HG03108 (cell line): ENCODE measurements around the gene INTU.
"Not testable (repeated sequence)": the region's sequence is repeated elsewhere in the genome, so short reads cannot be mapped to it uniquely, and the experiment has no call there.

ENCODE experiments used
- ATAC-seq: cut with Tn5 transposase; IDR thresholded peaks from one replicate; pipeline ENCODE4 v1.9.1; 2021; ENCODE audit warnings: moderate library complexity; ENCODE audit not compliant: unreplicated experiment

The INTU gene

DNA sequence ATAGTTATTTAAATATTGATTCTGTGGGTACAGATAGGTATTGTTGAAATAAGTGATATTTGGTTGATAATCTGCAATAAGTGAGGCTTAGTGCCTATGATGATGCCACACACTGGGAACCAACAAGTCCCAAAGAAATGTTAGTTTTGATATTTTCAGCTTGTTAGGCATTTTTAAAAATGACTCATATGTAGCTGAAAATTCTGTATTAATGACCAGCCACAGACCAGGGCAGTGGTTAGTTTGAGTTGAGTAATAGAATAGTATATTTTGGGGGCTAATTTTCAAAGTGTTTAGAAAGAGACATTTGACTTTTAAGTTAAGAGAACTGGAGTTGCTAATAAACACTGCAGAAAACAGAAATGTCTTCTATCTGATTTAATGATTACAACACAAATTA is 9.4 kb downstream of the INTU start:
- no peak for ATAC-seq

GRCh38 chr4:127643791-127644190 is 11.0 kb downstream of the INTU start:
- ATAC-seq = no peak

- no peak for ATAC-seq
These were observed 15.3 kb downstream of the INTU start for GRCh38 chr4:127648061-127648460.

DNA sequence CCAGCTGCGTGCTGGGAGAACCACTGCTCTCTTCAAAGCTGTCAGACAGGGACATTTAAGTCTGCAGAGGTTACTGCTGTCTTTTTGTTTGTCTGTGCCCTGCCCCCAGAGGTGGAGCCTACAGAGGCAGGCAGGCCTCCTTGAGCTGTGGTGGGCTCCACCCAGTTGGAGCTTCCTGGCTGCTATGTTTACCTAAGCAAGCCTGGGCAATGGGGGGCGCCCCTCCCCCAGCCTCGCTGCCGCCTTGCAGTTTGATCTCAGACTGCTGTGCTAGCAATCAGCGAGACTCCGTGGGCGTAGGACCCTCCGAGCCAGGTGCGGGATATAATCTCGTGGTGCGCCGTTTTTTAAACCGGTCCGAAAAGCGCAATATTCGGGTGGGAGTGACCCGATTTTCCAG is 22.8 kb downstream of the INTU start:
- not testable (repeated sequence) for ATAC-seq

GRCh38 chr4:127656047-127656680 is 23.4 kb downstream of the INTU start:
- ATAC-seq = no peak

DNA sequence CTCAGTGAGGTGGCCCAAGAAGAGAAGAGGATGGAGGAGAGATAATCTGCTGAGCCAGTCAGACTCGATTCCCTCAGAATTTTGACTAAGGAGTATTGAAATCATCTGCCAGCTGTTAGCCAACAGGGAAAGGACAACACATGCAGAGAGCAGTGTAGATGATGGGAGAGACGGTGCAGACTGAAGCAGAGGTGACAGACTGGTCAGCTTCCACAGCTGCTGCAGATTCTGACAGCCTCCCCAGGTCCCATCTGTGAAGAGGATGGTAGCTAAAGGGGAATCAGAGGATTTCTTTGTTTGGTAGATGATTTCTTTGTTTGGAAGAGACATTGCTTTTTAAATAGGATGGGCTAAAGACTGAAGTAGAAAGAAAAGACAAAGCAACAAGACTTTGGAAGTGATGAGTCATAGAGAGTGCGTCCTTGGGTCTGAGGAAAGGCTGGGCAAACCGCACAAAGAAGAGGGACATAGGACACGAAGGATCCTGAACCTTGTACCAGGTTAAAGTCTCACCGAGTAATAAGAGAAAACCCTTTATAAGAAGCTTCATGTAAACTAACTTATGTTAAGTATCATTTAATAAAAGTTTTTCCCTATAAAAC is 27.6 kb downstream of the INTU start:
- ATAC-seq = no peak

GRCh38 chr4:127667116-127667515 is 34.4 kb downstream of the INTU start:
- no peak for ATAC-seq

- no peak for ATAC-seq
These were observed 35.0 kb downstream of the INTU start for GRCh38 chr4:127667772-127668171.

DNA sequence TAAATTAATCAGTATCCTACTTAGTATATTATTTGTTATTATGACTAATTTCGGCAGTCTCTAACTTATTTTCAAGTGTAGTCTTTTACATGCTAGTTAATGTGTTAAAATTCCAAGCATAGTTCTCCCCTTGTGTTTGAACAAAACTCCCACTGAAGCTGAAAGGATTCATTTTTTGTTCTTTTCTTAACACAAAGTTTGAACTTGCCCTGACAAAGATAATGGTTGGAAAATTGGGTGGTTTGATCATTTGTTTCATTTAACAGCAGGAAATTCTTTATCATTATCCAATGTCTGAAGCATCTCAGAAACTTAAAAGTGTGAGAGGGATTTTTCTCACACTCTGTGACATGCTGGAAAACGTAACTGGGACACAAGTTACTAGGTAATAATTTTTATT is 36.0 kb downstream of the INTU start:
- no peak for ATAC-seq

- ATAC-seq = no peak
These were observed 36.9 kb downstream of the INTU start for GRCh38 chr4:127669691-127670090.

- no peak for ATAC-seq
These were observed 39.4 kb downstream of the INTU start for GRCh38 chr4:127672111-127672510.

DNA sequence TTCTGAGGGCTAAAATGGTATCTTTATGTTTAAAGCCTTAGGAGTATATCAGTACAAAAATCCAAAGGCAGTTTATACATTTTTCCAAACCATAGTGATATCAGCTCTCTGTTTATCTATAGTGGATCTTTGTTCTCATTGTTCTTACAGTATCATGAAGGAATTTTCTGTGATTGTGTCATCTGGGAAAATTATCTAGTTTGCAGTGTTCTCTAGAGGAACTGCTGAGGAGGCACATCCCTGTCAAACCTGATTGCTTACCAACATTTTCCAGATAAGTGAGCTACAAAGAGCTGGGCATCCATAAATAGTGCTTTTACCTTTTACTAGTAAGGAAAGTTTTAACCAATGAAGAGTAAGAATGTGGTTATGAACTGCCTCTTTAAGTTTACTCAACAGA is 52.5 kb downstream of the INTU start:
- no peak for ATAC-seq

- no peak for ATAC-seq
These were observed 53.9 kb downstream of the INTU start for GRCh38 chr4:127686658-127687057.

GRCh38 chr4:127687580-127687979 is 54.8 kb downstream of the INTU start:
- no peak for ATAC-seq

DNA sequence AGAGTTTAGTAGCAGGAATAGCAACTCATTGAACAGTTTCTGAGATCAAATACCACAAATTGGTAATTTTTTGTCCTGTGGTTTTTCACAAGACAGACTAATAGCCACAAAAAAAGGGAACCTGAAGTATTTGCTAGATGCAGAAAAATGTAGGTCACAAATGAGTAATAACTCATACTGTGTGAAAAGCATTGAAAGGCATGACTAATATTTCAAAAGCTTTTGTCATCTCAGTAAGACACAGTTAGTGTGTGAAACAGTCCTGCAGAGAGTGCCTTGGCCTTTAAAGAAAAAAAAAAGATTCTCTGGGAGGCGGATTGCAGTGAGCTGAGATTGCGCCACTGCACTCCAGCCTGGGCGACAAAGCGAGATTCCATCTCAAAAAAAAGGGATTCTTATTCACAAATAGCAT is 66.0 kb downstream of the INTU start:
- peak; percentile 100 for ATAC-seq

DNA sequence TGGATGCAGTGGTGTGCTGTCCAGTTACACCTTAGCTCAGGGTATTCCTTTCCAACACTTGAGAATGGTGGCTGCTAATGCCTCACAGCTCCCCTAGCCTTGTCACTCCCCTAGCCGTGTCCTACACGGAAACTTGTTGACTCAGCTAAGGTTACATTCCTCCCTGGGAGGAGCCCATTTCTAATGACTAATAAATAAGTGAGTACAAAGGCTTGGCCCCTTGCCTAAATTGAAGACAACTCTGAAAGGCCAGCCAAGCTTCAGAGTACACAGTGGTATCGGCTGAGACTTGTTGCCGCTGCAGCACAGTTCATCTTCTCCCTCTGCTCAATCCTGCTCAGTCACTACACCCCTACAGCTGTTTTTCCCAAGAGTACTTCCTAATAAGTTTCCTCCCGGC is 76.2 kb downstream of the INTU start:
- ATAC-seq = no peak

GRCh38 chr4:127709456-127709855 is 76.7 kb downstream of the INTU start:
- ATAC-seq = no peak

DNA sequence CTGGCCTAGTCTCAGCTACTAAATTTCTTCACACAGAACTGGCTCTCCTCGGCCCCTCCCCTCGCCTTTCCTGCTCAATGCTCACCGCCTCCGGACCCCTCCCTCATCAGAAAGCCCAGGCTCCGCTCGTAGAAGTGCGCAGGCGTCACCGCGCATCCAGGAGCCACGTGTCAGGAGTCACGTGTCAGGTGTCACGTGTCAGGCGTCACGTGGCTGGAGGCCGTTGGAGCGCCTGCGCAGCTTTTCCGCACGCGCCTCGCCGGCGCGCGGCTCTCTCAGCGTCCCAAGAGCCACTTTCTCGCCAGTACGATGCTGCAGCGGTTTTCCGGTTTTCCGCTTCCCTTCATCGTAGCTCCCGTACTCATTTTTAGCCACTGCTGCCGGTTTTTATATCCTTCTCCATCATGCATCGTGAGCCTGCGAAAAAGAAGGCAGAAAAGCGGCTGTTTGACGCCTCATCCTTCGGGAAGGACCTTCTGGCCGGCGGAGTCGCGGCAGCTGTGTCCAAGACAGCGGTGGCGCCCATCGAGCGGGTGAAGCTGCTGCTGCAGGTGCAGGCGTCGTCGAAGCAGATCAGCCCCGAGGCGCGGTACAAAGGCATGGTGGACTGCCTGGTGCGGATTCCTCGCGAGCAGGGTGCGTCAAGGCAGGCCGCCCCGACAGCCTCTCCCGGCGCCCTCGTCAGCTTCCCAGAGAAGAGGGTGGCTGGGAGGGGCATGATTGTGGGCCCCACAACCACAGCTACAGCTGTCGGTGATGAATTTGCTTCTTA is 97.6 kb downstream of the INTU start, which contains the start of gene SLC25A31:
Gene SLC25A31, plus strand, starts transcription at position 259 of the 772 bp plus-strand sequence. Its CDS starts 146 bp downstream, at position 405.
- no peak for ATAC-seq

- no peak for ATAC-seq
These were observed 98.6 kb downstream of the INTU start for GRCh38 chr4:127731406-127731805.

- ATAC-seq = peak; percentile 70
These were observed 100.0 kb downstream of the INTU start for GRCh38 chr4:127732623-127733328.

DNA sequence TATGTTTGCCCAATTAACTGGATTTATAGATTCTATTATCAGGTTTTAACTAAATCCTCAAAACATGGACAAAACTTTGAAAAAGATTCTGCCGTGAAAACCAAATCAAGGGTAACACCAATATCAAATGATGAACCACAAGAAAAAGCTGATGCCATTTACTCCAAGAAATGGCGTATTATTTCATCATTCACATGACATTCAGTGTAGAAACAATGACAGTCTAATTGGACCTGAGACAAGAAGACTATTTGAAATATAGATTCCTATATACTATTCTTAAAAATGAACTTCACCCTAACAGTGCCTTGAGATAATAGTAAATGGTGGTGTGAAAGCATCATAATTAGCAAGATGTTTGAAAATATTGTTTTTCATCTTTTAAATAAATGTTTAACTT is 102.2 kb downstream of the INTU start:
- ATAC-seq = no peak
